Muscle of leg (tissue), 11 donors: ENCODE data around the gene GRHL3. TPM values are rescaled to one million over a fixed set of nuclear protein-coding genes. Genes with fewer than 3 reads are reported as not detected.
A peak's percentile ranks its signal among the peaks of the same experiment; 100 is the strongest.
"Not testable (repeated sequence)": the region's sequence is repeated elsewhere in the genome, so short reads cannot be mapped to it uniquely, and the experiment has no call there.

ENCODE experiments used
- DNase-seq: peaks from one replicate; pipeline ENCODE4 v3.0.0; 2013
- H3K27ac ChIP-seq: one replicate; pipeline ENCODE4 v1.5.1; 2013; ENCODE audit warnings: mild to moderate bottlenecking, low read length, control low read depth
- H3K27me3 ChIP-seq: one replicate; pipeline ENCODE4 v1.6.1; 2013; ENCODE audit warnings: low read length; ENCODE audit not compliant: control insufficient read depth, insufficient read depth
- H3K36me3 ChIP-seq: one replicate; pipeline ENCODE4 v1.6.1; 2013; ENCODE audit warnings: low read length; ENCODE audit not compliant: control insufficient read depth, insufficient read depth
- H3K4me1 ChIP-seq: one replicate; pipeline ENCODE4 v1.6.1; 2013; ENCODE audit warnings: low read length; ENCODE audit not compliant: control insufficient read depth, insufficient read depth
- H3K4me3 ChIP-seq: one replicate; pipeline ENCODE4 v1.5.1; 2013; ENCODE audit warnings: low read length, control low read depth
- H3K9me3 ChIP-seq: replicated peaks from 2 replicates; pipeline ENCODE4 v1.6.1; 2013; ENCODE audit warnings: low read depth, low read length; ENCODE audit not compliant: control insufficient read depth
- WGBS: methylation state at CpG from one replicate; pipeline ENCODE4 v1.1.5; 2013; ENCODE audit warnings: missing lambda C conversion rate; ENCODE audit not compliant: insufficient coverage; 5-methylcytosine and 5-hydroxymethylcytosine counted together
- polyA plus RNA-seq, 8 donors: library from polyadenylated mRNA; unstranded; fragments of 120-200 nt; gene quantifications; one replicate each; pipeline versions ENCODE4 v1.2.1 to v1.2.3, GENCODE V29; 2013; ENCODE audit warnings: inconsistent platforms in 1 of 8, low replicate concordance in 1 of 8; ENCODE audit not compliant: insufficient read length in 8 of 8, insufficient read depth in 1 of 8
- total RNA-seq: library from RNA; stranded (reverse); fragments of 120-200 nt; gene quantifications from one replicate; pipeline ENCODE4 v1.2.4, GENCODE V29; 2013

The GRHL3 gene
- total and polyA plus RNA-seq, 9 donors = 0.05 to 7.7 (median 0.10) TPM; not detected in 2

DNA sequence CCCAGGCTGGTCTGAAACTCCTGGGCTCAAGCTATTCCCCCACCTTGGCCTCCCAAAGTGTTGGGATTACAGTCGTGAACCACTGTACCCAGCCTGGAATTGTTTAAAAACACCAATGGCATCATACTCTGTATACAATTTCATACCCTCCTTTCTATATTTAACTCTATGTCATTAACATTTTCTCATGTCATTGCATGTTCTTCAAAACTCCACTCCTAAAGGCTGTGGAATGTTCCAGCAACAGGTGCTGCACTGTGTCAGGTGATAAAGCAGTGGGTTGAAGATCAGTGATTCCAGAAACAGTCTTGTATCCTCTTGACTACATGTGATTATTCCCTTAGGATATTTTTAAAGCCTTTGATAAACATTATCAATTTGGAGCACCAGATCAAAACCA, 36.7 kb upstream of the GRHL3 start:
- WGBS = 50% methylated on average over 1 of the region's 1 CpG
- no peaks in the 10 kb centered on the region for H3K9me3 ChIP-seq
- no peak overlapping the region for H3K4me3 ChIP-seq
- no peaks in the 10 kb centered on the region for H3K36me3 ChIP-seq
- no peak overlapping the region for H3K27ac ChIP-seq
- DNase-seq = no peak
- H3K27me3 ChIP-seq = peaks cover 6% of the 10 kb centered on the region
- peaks cover 6% of the 10 kb centered on the region for H3K4me1 ChIP-seq

- no peaks in the 10 kb centered on the region for H3K9me3 ChIP-seq
- no peak overlapping the region for H3K4me3 ChIP-seq
- no peaks in the 10 kb centered on the region for H3K36me3 ChIP-seq
- peak; percentile 33 for DNase-seq
- H3K27me3 ChIP-seq = peaks cover 4% of the 10 kb centered on the region
- WGBS = 57% methylated on average over 6 of the region's 10 CpGs
- H3K27ac ChIP-seq = no peak overlapping the region
- H3K4me1 ChIP-seq = peaks cover 3% of the 10 kb centered on the region
These were observed 35.6 kb upstream of the GRHL3 start for GRCh38 chr1:24283326-24284155.

DNA sequence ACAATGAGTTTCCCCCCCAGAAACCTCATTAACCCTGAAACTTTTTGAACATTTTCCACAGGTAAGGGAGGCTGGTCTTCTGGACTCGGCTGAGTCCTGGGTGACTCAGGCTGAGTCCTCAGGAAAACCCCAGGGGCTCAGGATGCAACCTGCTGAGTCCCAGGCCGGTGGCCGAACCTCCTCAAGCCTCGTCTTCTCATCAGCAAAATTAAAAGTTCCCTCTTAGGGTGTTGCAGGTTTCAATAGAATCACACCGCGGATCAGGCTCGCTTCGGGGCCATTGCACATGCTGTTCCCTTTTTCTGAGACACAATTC, 35.0 kb upstream of the GRHL3 start:
- WGBS = 96% methylated on average over 7 of the region's 8 CpGs
- H3K9me3 ChIP-seq = no peaks in the 10 kb centered on the region
- H3K36me3 ChIP-seq = no peaks in the 10 kb centered on the region
- H3K4me3 ChIP-seq = no peak overlapping the region
- no peak for DNase-seq
- H3K4me1 ChIP-seq = peaks cover 5% of the 10 kb centered on the region
- H3K27ac ChIP-seq = no peak overlapping the region
- no peaks in the 10 kb centered on the region for H3K27me3 ChIP-seq

DNA sequence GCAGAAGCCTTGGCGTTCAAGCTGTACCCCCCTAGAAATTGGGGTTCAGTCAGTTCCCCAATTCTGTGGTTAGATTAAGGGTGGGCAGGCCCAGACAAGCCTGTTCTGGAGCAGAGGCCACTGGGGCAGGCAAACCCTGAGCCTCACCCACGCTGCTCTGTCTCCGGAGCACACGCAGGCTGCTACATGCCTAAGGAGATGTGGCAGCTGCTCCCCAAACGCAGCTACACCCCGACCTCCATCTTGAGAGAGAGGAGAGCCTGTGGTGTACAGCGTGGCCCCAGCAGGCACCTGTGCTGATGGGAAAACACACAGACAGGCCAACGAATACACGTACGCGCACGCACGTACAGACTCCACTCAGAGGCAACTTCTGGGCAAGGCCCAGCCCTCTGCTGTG, 33.9 kb upstream of the GRHL3 start:
- Histone ChIP-seq H3K36me3 (no peaks in the 10 kb centered on the region), H3K4me3 (no peak overlapping the region), H3K27me3 (no peaks in the 10 kb centered on the region), H3K9me3 (no peaks in the 10 kb centered on the region), H3K4me1 (peaks cover 10% of the 10 kb centered on the region), H3K27ac (no peak overlapping the region)
- DNase-seq = no peak
- WGBS = 76% methylated on average over 8 of the region's 13 CpGs

- no peaks in the 10 kb centered on the region for H3K9me3 ChIP-seq
- H3K4me1 ChIP-seq = peaks cover 10% of the 10 kb centered on the region
- H3K27me3 ChIP-seq = no peaks in the 10 kb centered on the region
- H3K36me3 ChIP-seq = no peaks in the 10 kb centered on the region
- 60% methylated on average over 6 of the region's 11 CpGs for WGBS
- H3K27ac ChIP-seq = no peak overlapping the region
- no peak for DNase-seq
- H3K4me3 ChIP-seq = no peak overlapping the region
These were observed 32.7 kb upstream of the GRHL3 start for GRCh38 chr1:24286246-24287010.

GRCh38 chr1:24287779-24288178, 31.4 kb upstream of the GRHL3 start:
- H3K9me3 ChIP-seq, H3K4me3 ChIP-seq, H3K27ac ChIP-seq, DNase-seq, H3K4me1 ChIP-seq, H3K36me3 ChIP-seq, H3K27me3 ChIP-seq: not testable (repeated sequence)
- 93% methylated on average over 3 of the region's 6 CpGs for WGBS

- Histone ChIP-seq H3K36me3 (no peaks in the 10 kb centered on the region), H3K4me3 (no peak overlapping the region), H3K4me1 (peaks cover 7% of the 10 kb centered on the region), H3K9me3 (no peaks in the 10 kb centered on the region), H3K27ac (no peak overlapping the region), H3K27me3 (no peaks in the 10 kb centered on the region)
- DNase-seq = no peak
- WGBS = no CpG with 5 or more reads among the region's 1 CpG
These were observed 30.7 kb upstream of the GRHL3 start for GRCh38 chr1:24288479-24288878.

DNA sequence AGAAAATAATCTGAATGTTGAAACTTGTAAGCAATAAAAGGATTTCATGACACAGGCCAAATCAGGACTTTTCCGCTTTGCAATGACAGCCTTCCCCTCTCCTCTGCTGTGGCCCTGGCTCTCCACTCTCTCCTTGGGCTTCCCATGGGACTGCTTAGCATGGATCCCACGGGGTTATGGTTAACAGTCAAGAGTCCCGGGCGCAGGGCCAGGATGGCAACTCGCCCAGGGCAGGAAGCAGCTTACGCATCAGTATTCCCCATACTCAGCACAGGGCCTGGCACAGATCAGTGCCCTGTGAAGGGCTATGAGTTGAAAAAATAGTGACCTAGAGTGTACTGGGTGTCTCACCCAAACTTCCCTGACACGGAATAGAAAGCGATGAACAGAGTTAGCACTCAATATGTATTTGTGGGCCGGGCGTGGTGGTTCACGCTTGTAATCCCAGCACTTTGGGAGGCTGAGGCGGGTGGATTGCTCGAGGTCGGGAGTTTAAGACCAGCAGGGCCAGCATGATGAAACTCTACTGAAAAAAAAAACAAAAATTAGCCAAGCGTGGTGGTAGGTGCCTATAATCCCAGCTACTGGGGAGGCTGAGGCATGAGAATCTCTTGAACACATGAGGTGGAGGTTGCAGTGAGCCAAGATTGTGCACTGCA, 29.1 kb upstream of the GRHL3 start:
- Histone ChIP-seq H3K27me3 (no peaks in the 10 kb centered on the region), H3K4me1 (peaks cover 11% of the 10 kb centered on the region), H3K36me3 (no peaks in the 10 kb centered on the region), H3K27ac (no peak overlapping the region), H3K4me3 (no peak overlapping the region), H3K9me3 (no peaks in the 10 kb centered on the region)
- DNase-seq = peak; percentile 49
- 78% methylated on average over 11 of the region's 15 CpGs for WGBS

DNA sequence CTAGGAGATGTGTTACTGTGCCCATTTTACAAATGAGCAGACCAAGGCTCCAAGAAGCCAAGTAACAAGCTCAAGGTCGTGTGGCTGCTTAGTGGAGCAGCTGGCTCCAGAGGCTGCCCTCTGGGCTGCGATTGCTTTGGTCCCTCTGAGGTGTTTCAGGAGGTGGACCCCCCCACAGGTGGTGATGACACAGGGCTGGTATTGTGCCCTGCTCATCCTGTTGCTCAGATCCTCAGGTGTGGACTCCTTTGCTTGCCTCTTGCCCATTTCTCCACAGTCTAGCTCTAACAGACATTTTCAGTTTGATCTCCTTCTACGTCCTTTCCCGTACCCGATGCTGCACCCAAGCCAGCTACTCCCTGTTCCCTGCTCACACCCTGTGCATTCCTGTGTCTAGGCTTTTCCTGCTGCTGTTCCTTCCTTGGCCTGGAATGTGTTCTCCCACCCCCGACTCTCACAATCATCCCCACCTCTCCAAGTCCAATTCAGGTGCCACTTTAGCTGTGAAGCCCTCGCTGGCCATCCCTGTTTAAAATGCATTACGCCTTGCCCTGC, 28.1 kb upstream of the GRHL3 start:
- H3K36me3 ChIP-seq = no peaks in the 10 kb centered on the region
- no peak overlapping the region for H3K4me3 ChIP-seq
- H3K27me3 ChIP-seq = no peaks in the 10 kb centered on the region
- H3K9me3 ChIP-seq = no peaks in the 10 kb centered on the region
- no peak overlapping the region for H3K27ac ChIP-seq
- WGBS = 63% methylated on average over 5 of the region's 8 CpGs
- peaks cover 18% of the 10 kb centered on the region for H3K4me1 ChIP-seq
- no peak for DNase-seq

DNA sequence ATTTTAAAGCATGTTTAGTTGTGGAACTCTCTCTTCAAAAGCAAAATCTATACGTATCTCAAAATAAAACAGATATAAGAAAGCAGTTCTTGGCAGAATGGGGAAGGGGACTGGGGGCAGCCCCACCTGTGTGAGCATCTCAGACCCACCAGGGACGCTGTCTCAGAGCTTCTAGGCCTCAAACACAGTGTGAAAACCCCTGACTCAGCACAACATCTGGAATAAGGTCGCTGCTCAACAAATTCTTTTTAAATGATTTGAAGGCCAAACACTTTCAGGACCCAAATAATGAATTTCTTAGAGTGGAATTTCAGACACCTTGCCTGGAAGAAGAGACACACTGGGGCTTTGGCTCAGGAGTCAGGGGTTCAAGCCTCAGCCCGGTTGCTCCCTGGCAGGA, 27.1 kb upstream of the GRHL3 start:
- Histone ChIP-seq H3K27ac (no peak overlapping the region), H3K9me3 (no peaks in the 10 kb centered on the region), H3K36me3 (no peaks in the 10 kb centered on the region), H3K4me3 (no peak overlapping the region), H3K4me1 (peaks cover 18% of the 10 kb centered on the region), H3K27me3 (no peaks in the 10 kb centered on the region)
- no peak for DNase-seq
- WGBS = 35% methylated on average over 2 of the region's 4 CpGs
